Endothelial cell (in vitro differentiated cells): ENCODE measurements around the gene SPG11. TPM values are rescaled to one million over a fixed set of nuclear protein-coding genes. Genes with fewer than 3 reads are reported as not detected.

ENCODE experiments used
- DNase-seq: peaks from one replicate; pipeline ENCODE4 v3.0.0; 2021; ENCODE audit warnings: low spot score
- H3K27ac Mint-ChIP-seq: one replicate; pipeline ENCODE4 v1.8.0; 2021; ENCODE audit warnings: mixed read lengths, inconsistent platforms; ENCODE audit not compliant: unreplicated experiment
- H3K27me3 Mint-ChIP-seq: one replicate; pipeline ENCODE4 v1.8.0; 2021; ENCODE audit warnings: mild to moderate bottlenecking, moderate library complexity, mixed read lengths, inconsistent platforms; ENCODE audit not compliant: unreplicated experiment
- H3K36me3 Mint-ChIP-seq: one replicate; pipeline ENCODE4 v1.8.0; 2021; ENCODE audit warnings: mild to moderate bottlenecking, low read depth, mixed read lengths, inconsistent platforms; ENCODE audit not compliant: unreplicated experiment
- H3K4me1 Mint-ChIP-seq: one replicate; pipeline ENCODE4 v1.8.0; 2021; ENCODE audit warnings: mild to moderate bottlenecking, mixed read lengths, inconsistent platforms; ENCODE audit not compliant: unreplicated experiment
- H3K4me3 Mint-ChIP-seq: one replicate; pipeline ENCODE4 v1.8.0; 2021; ENCODE audit warnings: mild to moderate bottlenecking, mixed read lengths, inconsistent platforms; ENCODE audit not compliant: unreplicated experiment
- H3K9me3 Mint-ChIP-seq: one replicate; pipeline ENCODE4 v1.8.0; 2021; ENCODE audit warnings: mixed read lengths, inconsistent platforms; ENCODE audit not compliant: unreplicated experiment
- CTCF ChIP-seq: fragments of 200-600 bp; sonication (generic); IDR thresholded peaks from one replicate; pipeline ENCODE4 v1.5.0; 2021; ENCODE audit warnings: antibody characterized with exemption; ENCODE audit not compliant: unreplicated experiment
- total RNA-seq: library from RNA; stranded (reverse); fragmentation: NEBNext Ultra II Directional; extraction: Animal tissue kit (Norgen Biotek cat#: 25700); gene quantifications from one replicate; pipeline ENCODE4 v1.2.1, GENCODE V29; 2021; ENCODE audit not compliant: unreplicated experiment

Gene SPG11
- total RNA-seq, 1 donor from 2014 or later: 37.1 TPM

- DNase-seq: peak; percentile 95
- peak within 1 kb of the TSS; percentile 98 for H3K4me3 Mint-ChIP-seq
- H3K9me3 Mint-ChIP-seq: no peaks in the 10 kb centered on the region
- H3K36me3 Mint-ChIP-seq: peaks cover 14% of the 10 kb centered on the region
- peak within 1 kb of the TSS; percentile 99 for H3K27ac Mint-ChIP-seq
- TF ChIP-seq CTCF: no peak
- H3K27me3 Mint-ChIP-seq: peaks cover 2% of the 10 kb centered on the region
- H3K4me1 Mint-ChIP-seq: peaks cover 19% of the 10 kb centered on the region
Observed at GRCh38 chr15:44711096-44711742, 47.8 kb upstream of the SPG11 start, which contains the start of the genes B2M and PATL2. Gene B2M, plus strand, starts transcription at chr15:44711517. Its CDS starts 30 bp downstream, at chr15:44711547. Gene PATL2, minus strand, starts transcription at chr15:44711323. Its CDS starts 34,833 bp downstream, at chr15:44676490.

GRCh38 chr15:44710236-44711095 is 47.0 kb upstream of the SPG11 start:
- Mint-ChIP-seq H3K36me3 (peaks cover 9% of the 10 kb centered on the region), H3K9me3 (no peaks in the 10 kb centered on the region), H3K4me1 (peaks cover 19% of the 10 kb centered on the region), H3K4me3 (peak overlapping the region; percentile 98), H3K27ac (peak overlapping the region; percentile 99), H3K27me3 (peaks cover 2% of the 10 kb centered on the region)
- TF ChIP-seq CTCF: no peak
- no peak for DNase-seq

GRCh38 chr15:44706946-44707636 is 43.6 kb upstream of the SPG11 start:
- DNase-seq: no peak
- Mint-ChIP-seq H3K4me3 (no peak overlapping the region), H3K4me1 (peaks cover 2% of the 10 kb centered on the region), H3K9me3 (no peaks in the 10 kb centered on the region), H3K27me3 (peaks cover 1% of the 10 kb centered on the region), H3K36me3 (no peaks in the 10 kb centered on the region), H3K27ac (no peak overlapping the region)
- no peak for TF ChIP-seq CTCF

- H3K27me3 Mint-ChIP-seq: peaks cover 1% of the 10 kb centered on the region
- no peak overlapping the region for H3K4me3 Mint-ChIP-seq
- H3K4me1 Mint-ChIP-seq: peaks cover 2% of the 10 kb centered on the region
- no peak for DNase-seq
- H3K36me3 Mint-ChIP-seq: no peaks in the 10 kb centered on the region
- H3K27ac Mint-ChIP-seq: no peak overlapping the region
- H3K9me3 Mint-ChIP-seq: no peaks in the 10 kb centered on the region
- TF ChIP-seq CTCF: no peak
Observed at GRCh38 chr15:44706401-44706800, 42.9 kb upstream of the SPG11 start.
